Thyroid gland (tissue), 4 donors: ENCODE results near the gene KCNQ4.

ENCODE experiments used
- CTCF ChIP-seq, 6 experiments: fragments of 200-600 bp in 3 of 6; fragments of 450-650 bp in 3 of 6; sonication (generic) in 3 of 6; IDR thresholded peaks; one replicate each; pipeline ENCODE4 v1.5.1; 2016 to 2019; ENCODE audit warnings: antibody characterized with exemption in 6 of 6, mild to moderate bottlenecking in 2 of 6, inconsistent platforms in 1 of 6, moderate library complexity in 1 of 6
- POLR2A ChIP-seq, 2 donors: fragments of 450-650 bp; IDR thresholded peaks; one replicate each; pipeline ENCODE4 v1.6.1; 2017; ENCODE audit warnings: antibody characterized with exemption in 2 of 2, mild to moderate bottlenecking in 2 of 2, moderate library complexity in 1 of 2

- TF ChIP-seq CTCF (IDR thresholded peaks at IDR 0.05) (no peak), POLR2A (IDR thresholded peaks at IDR 0.05) (no peak)
Measured at GRCh38 chr1:40788561-40789341, 5.2 kb downstream of the KCNQ4 start.
